Naive thymus-derived CD8-positive, alpha-beta T cell (primary cell): ENCODE measurements around the gene NF1. TPM values are rescaled to one million over a fixed set of nuclear protein-coding genes. Genes with fewer than 3 reads are reported as not detected.
"Not testable (repeated sequence)": the region's sequence is repeated elsewhere in the genome, so short reads cannot be mapped to it uniquely, and the experiment has no call there.

Experiments
- ATAC-seq, 2 donors: fragments of 150-1000 bp; cut with Tn5 transposase in 1 of 2; sonication (Bioruptor Pico), chemical (Tn5 transposase) in 1 of 2; 1 replicate in 1 of 2; 2 replicates in 1 of 2; pipeline ENCODE4 v1.10.0; 2021; ENCODE audit warnings: mild to moderate bottlenecking in 2 of 2, moderate library complexity in 2 of 2
- POLR2A ChIA-PET: fragments of 350-600 bp; sonication (Branson Sonifier 250); formaldehyde crosslinking; loops from one replicate; lab custom pipeline; 2021; ENCODE audit warnings: antibody characterized with exemption; lab: Charles Lee
- DNase-seq, 10 donors: peaks; one replicate each; pipeline versions ENCODE4 v3.0.0 to v3.0.0-alpha.2; 2020 to 2022
- H3K27ac Mint-ChIP-seq, 10 donors: one replicate each; pipeline ENCODE4 v1.8.0; 2020 to 2022; ENCODE audit warnings: mild to moderate bottlenecking in 10 of 10, mixed read lengths in 10 of 10, moderate library complexity in 4 of 10, inconsistent platforms in 1 of 10
- H3K27me3 Mint-ChIP-seq, 5 donors: one replicate each; pipeline ENCODE4 v1.8.0; 2021 to 2022; ENCODE audit warnings: mixed read lengths in 5 of 5
- H3K36me3 Mint-ChIP-seq, 3 donors: one replicate each; pipeline ENCODE4 v1.8.0; 2020 to 2022; ENCODE audit warnings: mixed read lengths in 3 of 3, mild to moderate bottlenecking in 2 of 3, inconsistent platforms in 1 of 3
- H3K4me1 Mint-ChIP-seq, 4 donors: one replicate each; pipeline ENCODE4 v1.8.0; 2021 to 2022; ENCODE audit warnings: mixed read lengths in 4 of 4
- H3K4me3 Mint-ChIP-seq, 10 donors: one replicate each; pipeline ENCODE4 v1.8.0; 2020 to 2022; ENCODE audit warnings: mild to moderate bottlenecking in 10 of 10, mixed read lengths in 10 of 10, moderate library complexity in 6 of 10, inconsistent platforms in 1 of 10
- H3K9me3 Mint-ChIP-seq, 9 donors: one replicate each; pipeline ENCODE4 v1.8.0; 2020 to 2022; ENCODE audit warnings: mixed read lengths in 9 of 9, mild to moderate bottlenecking in 3 of 9, inconsistent platforms in 1 of 9, moderate library complexity in 1 of 9
- polyA plus RNA-seq, 3 donors: library from polyadenylated mRNA; unstranded; fragments of 300-500 nt; fragmentation: Illumina TruSeq; gene quantifications; one replicate each; pipeline ENCODE4 v1.2.3, GENCODE V29; 2021
- total RNA-seq, 8 experiments: library from RNA in 2 of 8; stranded (reverse) in 2 of 8; gene quantifications; one replicate each; pipeline ENCODE4 v1.2.3 and lab custom pipeline; 2021 to 2026

Gene NF1
- total and polyA plus RNA-seq, 5 experiments from 2014 or later = 7.5 to 47.3 (median 14.3) TPM

DNA sequence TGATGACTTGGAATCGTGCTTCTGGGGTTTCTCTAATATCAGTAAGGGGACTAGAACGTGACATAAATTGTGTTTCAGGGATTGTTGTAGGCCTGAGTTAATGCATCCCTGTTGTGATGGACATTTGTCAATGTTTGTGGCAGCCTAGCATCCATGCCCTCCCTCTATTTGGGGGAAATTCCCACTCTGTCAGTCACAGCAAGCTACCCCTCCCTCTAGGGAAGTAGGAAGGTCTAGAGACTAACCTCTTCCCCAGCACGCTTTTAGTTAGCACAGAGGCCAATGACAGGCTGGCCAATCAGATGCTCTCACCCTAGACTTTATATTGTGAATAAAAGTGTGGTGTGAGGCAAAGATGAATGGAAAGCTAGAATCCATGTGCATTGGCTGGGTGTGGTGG lies 32.4 kb upstream of the NF1 start:
- ATAC-seq (no peak), DNase-seq (no peak)
- no peaks in the 10 kb centered on the region for H3K36me3 Mint-ChIP-seq
- no peak overlapping the region for H3K4me3 Mint-ChIP-seq
- H3K27ac Mint-ChIP-seq = no peak overlapping the region
- no peaks in the 10 kb centered on the region for H3K27me3 Mint-ChIP-seq
- H3K9me3 Mint-ChIP-seq = no peaks in the 10 kb centered on the region
- no peaks in the 10 kb centered on the region for H3K4me1 Mint-ChIP-seq
- POLR2A ChIA-PET = interaction anchor here (0.6 kb wide), 1 partner anchor 1308 kb away, joined by 3 read pairs; no protein-coding TSS in a partner anchor

DNA sequence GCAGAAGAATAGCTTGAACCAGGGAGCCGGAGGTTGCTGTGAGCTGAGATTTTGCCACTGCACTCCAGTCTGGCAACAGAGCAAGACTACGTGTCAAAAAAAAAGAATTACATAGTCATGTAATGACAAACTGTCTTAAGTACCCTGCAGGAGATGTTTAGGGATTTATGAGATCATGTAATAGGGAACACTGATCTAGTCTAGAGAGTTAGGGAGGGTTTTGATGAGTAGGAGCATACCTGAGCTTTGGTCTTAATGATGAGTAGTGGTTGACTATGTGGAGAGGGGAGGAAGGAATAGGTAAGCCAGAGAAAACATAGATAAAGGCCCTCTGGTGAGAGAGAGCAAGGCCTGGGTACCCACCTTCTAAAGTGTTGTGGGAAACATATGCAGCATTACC lies 30.1 kb upstream of the NF1 start:
- DNase-seq (no peak), ATAC-seq (no peak)
- H3K4me3 Mint-ChIP-seq = no peak overlapping the region
- no peaks in the 10 kb centered on the region for H3K36me3 Mint-ChIP-seq
- H3K27me3 Mint-ChIP-seq = peaks cover 0 to 1% (median 0%) of the 10 kb centered on the region in 5 donors
- no peaks in the 10 kb centered on the region for H3K9me3 Mint-ChIP-seq
- no peak overlapping the region for H3K27ac Mint-ChIP-seq
- POLR2A ChIA-PET = no interaction called here
- H3K4me1 Mint-ChIP-seq = no peaks in the 10 kb centered on the region

DNA sequence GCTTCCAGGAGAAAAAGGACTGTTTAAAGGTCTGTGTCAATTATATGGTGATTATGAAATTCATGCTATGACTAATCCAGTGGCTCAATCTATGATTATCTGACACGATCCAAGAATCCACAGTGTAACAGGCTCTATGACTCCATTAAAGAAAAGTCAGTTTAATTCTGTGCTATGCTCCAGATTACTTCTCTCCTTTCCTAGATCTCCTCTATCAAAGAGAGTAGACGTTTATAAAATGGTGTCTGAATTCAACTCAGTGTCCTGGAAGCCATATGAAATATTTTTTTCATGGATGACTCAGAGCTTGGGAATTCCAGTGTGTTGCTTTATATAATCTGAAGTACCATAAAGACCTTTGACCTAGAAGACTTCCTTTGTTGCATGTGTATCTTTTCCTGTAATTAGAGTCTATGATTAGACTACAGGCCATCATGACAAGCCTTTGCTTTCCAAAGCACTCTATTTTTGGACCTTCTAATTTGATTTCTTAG lies 27.0 kb upstream of the NF1 start:
- POLR2A ChIA-PET = no interaction called here
- H3K27ac Mint-ChIP-seq = no peak overlapping the region
- H3K4me1 Mint-ChIP-seq = no peaks in the 10 kb centered on the region
- ATAC-seq (no peak), DNase-seq (no peak)
- no peaks in the 10 kb centered on the region for H3K36me3 Mint-ChIP-seq
- H3K27me3 Mint-ChIP-seq = peaks cover 0 to 1% (median 0%) of the 10 kb centered on the region in 5 donors
- H3K9me3 Mint-ChIP-seq = no peaks in the 10 kb centered on the region
- H3K4me3 Mint-ChIP-seq = no peak overlapping the region

DNA sequence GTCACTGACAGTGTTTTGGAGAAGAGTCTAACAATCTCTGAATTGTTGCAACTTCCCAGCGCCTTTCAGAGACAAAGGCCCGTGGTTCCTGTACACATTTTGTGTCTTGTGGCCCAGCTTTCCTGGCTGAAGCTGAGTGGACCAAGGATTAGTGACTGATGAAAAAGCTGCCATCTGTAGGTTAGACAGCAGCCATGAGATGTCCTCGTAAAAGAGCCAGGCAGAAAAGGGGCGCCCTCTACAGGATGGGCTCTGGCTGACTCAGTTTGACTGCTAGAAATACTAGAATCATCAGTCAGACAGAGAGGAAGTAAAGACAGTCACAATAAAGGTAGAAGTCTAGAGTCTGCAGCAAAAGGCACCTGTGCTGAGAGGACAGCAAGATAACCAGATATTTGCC lies 26.5 kb upstream of the NF1 start:
- no peak overlapping the region for H3K4me3 Mint-ChIP-seq
- peaks cover 0 to 1% (median 0%) of the 10 kb centered on the region in 5 donors for H3K27me3 Mint-ChIP-seq
- no peaks in the 10 kb centered on the region for H3K9me3 Mint-ChIP-seq
- no peaks in the 10 kb centered on the region for H3K36me3 Mint-ChIP-seq
- peak in 5 of 10 donors; percentile 5 to 24 (median 20) for DNase-seq
- peak in 1 of 2 donors; percentile 56 for ATAC-seq
- no peaks in the 10 kb centered on the region for H3K4me1 Mint-ChIP-seq
- peak overlapping the region in 1 of 10 donors; percentile 32 for H3K27ac Mint-ChIP-seq
- POLR2A ChIA-PET = no interaction called here

DNA sequence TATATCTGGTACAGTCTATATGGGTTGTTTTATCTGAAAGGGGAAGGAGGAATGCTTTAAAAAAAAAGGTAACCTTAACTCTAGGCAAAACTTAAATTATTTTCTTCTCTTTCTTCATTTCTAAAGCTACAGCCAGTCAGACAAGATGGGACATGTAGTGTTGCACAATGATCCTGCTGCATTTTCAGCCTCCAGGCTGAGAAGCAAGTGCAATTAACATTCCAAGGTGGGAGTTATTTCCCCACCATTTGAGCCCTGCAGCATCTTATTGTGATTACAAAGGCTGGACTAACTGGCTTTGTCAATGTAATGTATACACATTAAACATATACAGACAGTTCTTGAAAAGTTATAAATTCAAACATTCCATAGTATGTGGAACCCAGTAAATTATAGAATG lies 22.6 kb upstream of the NF1 start:
- Mint-ChIP-seq H3K27ac (no peak overlapping the region), H3K27me3 (peaks cover 0 to 1% (median 0%) of the 10 kb centered on the region in 5 donors), H3K9me3 (no peaks in the 10 kb centered on the region), H3K4me3 (no peak overlapping the region), H3K36me3 (no peaks in the 10 kb centered on the region), H3K4me1 (no peaks in the 10 kb centered on the region)
- POLR2A ChIA-PET = no interaction called here
- DNase-seq (no peak), ATAC-seq (no peak)

DNA sequence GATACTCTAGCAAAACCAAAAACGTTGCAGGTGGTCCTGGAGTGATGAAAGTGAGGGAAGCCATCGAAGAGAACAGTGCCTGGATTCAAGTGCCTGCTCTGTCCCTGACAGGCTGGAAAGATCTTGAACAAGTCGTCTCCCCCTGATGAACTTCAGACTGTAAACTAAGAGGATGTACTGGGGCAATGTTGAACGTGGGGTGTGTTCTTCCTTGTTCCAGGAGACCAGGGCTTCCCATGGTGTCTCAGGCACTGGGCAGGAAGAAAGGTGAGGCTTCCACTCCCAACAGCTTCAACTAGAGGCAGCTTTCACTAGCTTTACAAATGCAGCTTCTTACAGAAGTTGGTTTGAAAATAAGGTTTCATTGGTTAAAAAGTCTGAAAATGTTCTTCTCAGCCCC lies 21.4 kb upstream of the NF1 start:
- POLR2A ChIA-PET = interaction anchor here (0.6 kb wide), 1 partner anchor 794 kb away, joined by 3 read pairs; no protein-coding TSS in a partner anchor
- no peak overlapping the region for H3K4me3 Mint-ChIP-seq
- no peaks in the 10 kb centered on the region for H3K9me3 Mint-ChIP-seq
- DNase-seq (no peak), ATAC-seq (no peak)
- peaks cover 0 to 1% (median 0%) of the 10 kb centered on the region in 5 donors for H3K27me3 Mint-ChIP-seq
- H3K4me1 Mint-ChIP-seq = no peaks in the 10 kb centered on the region
- H3K36me3 Mint-ChIP-seq = no peaks in the 10 kb centered on the region
- no peak overlapping the region for H3K27ac Mint-ChIP-seq

DNA sequence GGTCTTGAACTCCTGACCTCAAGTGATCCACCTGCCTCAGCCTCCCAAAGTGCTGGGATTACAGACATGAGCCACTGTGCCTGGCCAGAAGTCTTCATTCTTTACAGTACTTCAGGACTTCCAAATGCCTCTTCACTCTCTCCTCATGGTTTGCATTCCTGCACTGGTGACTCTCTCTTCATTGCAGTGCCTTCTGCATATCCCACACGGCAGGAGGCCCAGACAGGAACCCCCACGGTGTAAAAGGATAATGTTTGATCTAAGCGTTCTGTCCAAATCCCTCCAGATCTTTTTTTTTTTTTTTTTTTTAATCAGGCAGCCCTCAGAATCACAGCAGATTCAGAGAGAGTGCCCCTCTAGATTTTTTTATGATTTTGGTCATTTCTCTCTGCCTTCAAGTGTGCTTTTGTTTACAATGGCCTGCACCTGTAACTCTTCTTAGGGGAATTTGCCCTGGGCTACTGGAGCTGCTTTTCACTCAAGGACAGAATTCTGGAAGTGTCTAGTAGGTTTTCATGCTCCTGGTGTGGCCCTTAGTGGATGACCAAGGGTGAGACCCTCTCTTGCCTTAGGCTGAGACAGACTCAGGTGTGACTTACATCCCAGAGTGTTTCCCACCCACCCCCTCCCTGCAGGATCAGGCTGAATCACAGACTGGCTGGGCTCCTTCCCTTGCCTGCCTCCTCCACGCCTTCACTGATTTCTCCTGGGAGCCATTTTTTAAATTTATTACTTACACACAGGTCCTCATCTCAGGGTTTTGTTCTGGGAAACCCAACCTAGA lies 19.8 kb upstream of the NF1 start:
- DNase-seq (no peak), ATAC-seq (no peak)
- Mint-ChIP-seq H3K9me3 (no peaks in the 10 kb centered on the region), H3K27ac (no peak overlapping the region), H3K4me3 (no peak overlapping the region), H3K27me3 (no peaks in the 10 kb centered on the region), H3K4me1 (no peaks in the 10 kb centered on the region), H3K36me3 (no peaks in the 10 kb centered on the region)
- POLR2A ChIA-PET = no interaction called here

DNA sequence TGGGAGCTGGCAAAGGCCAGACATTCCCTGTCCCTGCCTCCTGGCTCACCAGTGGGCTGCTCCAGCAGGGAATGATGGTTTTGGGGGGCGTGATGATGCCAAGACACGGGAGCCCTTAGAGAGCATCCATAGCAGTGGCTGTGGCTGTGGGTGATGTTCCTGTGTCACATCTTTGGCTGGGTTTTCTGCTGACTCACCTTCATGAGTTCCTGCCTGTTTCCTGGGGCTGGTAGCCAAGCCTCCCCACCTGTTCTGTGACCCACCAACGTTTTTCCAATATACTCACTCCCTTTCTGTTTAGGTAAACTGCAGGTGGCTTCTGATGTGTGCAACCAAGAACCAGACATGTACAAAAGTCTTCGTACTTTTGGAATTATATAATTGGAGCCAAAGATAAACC lies 16.5 kb upstream of the NF1 start:
- Mint-ChIP-seq H3K4me1 (no peaks in the 10 kb centered on the region), H3K27me3 (no peaks in the 10 kb centered on the region), H3K36me3 (no peaks in the 10 kb centered on the region), H3K9me3 (no peaks in the 10 kb centered on the region), H3K4me3 (no peak overlapping the region), H3K27ac (no peak overlapping the region)
- ATAC-seq = no peak
- no peak for DNase-seq
- POLR2A ChIA-PET = no interaction called here

DNA sequence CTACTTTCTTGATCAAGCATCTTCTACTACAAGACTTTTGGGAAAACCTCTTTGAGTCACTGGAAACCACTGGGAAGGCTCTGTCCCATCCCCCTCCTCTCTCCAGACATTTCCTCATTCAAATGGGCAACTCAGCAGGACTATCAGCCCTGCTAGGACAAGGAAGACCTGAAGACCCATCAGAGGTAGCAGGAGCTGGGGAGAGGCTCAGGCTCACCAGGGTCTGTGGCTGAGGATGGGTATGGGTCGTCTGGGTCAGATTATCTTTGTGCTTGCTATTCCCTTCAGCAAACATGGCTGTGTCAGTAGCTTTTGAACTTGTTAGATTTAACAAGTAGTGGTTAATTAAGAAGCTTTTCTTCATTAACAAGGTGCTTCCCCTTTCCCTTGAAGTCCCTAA lies 15.0 kb upstream of the NF1 start:
- H3K4me3 Mint-ChIP-seq = no peak overlapping the region
- DNase-seq (no peak), ATAC-seq (no peak)
- H3K4me1 Mint-ChIP-seq = no peaks in the 10 kb centered on the region
- POLR2A ChIA-PET = no interaction called here
- H3K9me3 Mint-ChIP-seq = no peaks in the 10 kb centered on the region
- H3K27ac Mint-ChIP-seq = no peak overlapping the region
- H3K27me3 Mint-ChIP-seq = no peaks in the 10 kb centered on the region
- H3K36me3 Mint-ChIP-seq = no peaks in the 10 kb centered on the region

DNA sequence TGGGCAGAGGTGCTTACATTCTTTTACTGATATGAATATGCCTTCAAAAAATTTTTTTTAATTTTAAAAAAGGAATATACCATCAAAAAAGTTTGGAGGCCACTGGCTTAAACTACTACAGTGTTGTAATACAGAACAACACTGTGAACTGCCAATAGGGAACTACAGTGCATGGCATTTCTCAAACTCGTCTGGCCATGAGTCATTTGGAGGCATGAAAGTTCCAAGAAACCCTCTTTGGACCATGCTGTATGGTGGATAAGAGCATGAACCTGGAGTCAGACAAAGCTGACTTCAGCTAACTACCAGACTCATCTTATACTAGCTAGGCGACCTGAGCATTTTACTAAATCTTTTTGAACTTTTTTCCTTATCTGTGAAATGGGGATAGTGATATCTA lies 9.2 kb upstream of the NF1 start:
- Mint-ChIP-seq H3K27ac (no peak overlapping the region), H3K4me1 (no peaks in the 10 kb centered on the region), H3K27me3 (no peaks in the 10 kb centered on the region), H3K36me3 (no peaks in the 10 kb centered on the region), H3K4me3 (no peak overlapping the region), H3K9me3 (no peaks in the 10 kb centered on the region)
- ATAC-seq = no peak
- POLR2A ChIA-PET = no interaction called here
- DNase-seq = no peak

DNA sequence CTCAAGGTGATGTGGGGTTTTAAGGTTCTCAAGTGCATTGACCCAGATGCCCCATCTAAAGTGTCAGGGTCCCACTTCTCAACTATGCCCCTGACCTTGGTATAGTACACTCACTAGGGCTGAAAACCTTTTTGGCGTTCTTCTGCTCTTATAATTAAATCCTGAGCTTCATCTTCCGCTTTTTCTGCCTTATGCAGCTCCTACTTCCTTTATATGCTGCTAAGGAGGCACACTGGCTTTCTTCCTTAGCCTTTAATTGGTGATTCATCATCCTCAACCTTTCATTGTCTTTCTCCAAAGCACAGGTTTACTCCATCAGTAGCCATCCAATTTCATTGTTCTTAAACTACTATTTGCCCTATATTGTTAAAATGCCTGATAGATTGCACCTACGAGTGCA lies 5.3 kb upstream of the NF1 start:
- H3K27me3 Mint-ChIP-seq = no peaks in the 10 kb centered on the region
- H3K36me3 Mint-ChIP-seq = no peaks in the 10 kb centered on the region
- no peak for ATAC-seq
- DNase-seq = no peak
- no peak overlapping the region for H3K4me3 Mint-ChIP-seq
- H3K4me1 Mint-ChIP-seq = peaks cover 0 to 5% (median 3%) of the 10 kb centered on the region in 4 donors
- POLR2A ChIA-PET = no interaction called here
- peak overlapping the region in 2 of 10 donors; percentile 27 to 30 for H3K27ac Mint-ChIP-seq
- H3K9me3 Mint-ChIP-seq = no peaks in the 10 kb centered on the region

DNA sequence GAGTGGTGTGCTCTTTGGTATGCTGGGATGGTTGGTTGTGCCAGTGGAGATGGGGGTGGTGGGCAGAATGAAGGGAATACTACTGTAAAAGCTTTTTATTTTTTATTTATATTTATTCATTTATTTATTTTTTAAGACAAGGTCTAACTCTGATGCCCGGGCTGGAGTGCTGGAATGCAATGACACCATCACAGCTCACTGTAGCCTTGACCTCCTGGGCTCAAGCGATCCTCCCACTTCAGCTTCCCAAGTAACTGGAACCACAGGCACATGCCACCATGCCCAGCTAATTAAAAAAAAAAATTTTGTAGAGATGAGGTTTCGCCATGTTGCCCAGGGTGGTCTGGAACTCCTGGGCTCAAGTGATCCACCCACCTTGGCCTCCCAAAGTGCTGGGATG lies 4.1 kb upstream of the NF1 start:
- H3K27me3 Mint-ChIP-seq, H3K36me3 Mint-ChIP-seq, H3K9me3 Mint-ChIP-seq, POLR2A ChIA-PET, DNase-seq, ATAC-seq, H3K4me3 Mint-ChIP-seq, H3K4me1 Mint-ChIP-seq, H3K27ac Mint-ChIP-seq: not testable (repeated sequence)

DNA sequence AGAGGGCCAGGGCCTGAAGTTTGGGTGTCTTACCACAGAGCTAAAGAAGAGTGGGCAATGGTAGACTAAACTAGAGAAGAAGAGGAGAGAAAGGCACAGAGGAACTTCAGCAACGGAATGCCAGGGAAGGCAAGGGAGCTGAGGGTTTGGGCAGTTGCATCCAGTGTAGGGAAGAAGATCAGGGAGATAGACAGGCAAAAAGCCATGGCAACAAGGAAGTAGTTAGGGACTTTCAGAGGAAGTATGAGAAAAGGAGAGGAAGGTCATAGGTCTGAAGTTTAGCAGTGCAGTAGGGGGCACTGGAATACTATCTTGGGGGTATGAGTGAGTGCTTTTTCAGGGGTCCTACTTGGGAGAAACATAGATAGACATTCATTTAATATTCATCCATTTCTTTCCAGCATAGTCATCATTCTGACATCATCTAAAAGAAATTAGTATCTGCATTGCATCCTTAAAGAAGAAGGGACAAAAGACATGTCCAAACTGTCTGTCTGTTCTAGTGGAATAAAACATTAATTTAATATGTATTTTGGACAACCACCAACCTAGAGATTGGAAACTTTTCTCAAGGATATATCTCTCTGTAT lies 2.2 kb upstream of the NF1 start:
- Mint-ChIP-seq H3K27ac (peak overlapping the region in 3 of 10 donors; percentile 35 to 66 (median 47)), H3K36me3 (no peaks in the 10 kb centered on the region), H3K4me3 (peak overlapping the region in 4 of 10 donors; percentile 3 to 65 (median 40)), H3K4me1 (peaks cover 12 to 15% (median 13%) of the 10 kb centered on the region in 4 donors), H3K9me3 (no peaks in the 10 kb centered on the region), H3K27me3 (no peaks in the 10 kb centered on the region)
- ATAC-seq = no peak
- no peak for DNase-seq
- POLR2A ChIA-PET = no interaction called here
